Kasumi-1 (cell line): Measurements from ENCODE around the gene PLEKHA4.
"Not testable (repeated sequence)": the region's sequence is repeated elsewhere in the genome, so short reads cannot be mapped to it uniquely, and the experiment has no call there.

Source experiments
- DNase-seq, 2 experiments: peaks; one replicate each; lab custom pipeline; 2025; lab: John Stamatoyannopoulos, UW

Gene PLEKHA4

DNA sequence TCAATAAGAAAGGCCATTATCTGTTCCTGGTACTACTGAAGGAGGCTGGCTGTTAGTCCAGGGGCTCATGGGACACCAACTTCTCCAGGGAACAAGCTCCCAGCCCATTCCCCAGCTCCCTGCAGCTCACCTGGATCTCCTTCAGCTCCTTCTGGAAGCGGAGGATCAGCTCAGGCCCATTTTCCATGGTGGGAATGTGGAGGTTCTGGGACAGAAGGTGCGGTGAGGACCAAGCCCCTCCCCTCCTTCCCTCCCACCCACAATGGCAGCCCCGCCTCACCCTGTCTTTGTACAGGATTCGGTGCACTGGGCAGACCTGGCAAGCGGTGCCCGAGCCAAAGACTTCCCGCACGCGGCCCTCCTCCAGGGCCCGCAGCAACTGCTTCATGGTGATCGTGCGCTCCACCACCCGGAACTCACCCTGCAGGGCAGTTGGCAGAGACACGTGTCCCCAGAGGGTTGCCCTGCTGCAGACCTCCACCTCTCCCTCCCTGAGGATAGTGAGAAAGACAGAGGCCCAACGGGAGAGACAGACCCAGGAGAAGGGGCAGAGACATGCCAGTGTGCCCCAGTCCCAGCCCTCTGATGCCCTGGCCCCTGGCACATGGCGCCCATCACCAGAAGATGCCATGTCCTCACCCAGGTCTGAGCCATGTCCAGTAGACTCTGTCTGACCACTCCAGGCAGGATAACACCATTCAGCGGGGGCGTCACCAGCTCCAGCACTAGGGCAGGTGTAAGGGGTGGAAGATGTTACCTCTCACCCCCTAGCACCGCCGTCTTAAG is 71.9 kb downstream of the PLEKHA4 start:
- DNase-seq = no peak

DNA sequence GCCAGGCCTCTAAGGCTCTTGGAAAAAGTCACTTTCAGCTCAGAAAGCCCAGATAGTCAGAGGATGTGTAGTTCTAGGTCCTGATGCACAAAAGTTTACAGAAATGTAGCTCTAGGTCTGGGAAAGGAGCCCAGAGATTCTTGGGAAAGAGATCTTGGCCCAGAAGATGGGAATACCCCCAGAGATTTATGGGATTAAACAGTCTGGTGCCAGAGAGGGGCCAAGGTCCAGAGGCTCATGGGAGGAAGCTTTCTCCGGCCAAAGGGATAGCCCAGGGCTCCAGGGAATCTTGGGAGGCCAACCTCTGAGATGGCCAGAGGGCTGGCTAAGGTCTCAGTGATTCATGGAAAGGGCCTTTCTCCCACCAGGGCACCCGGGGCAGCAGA is 72.7 kb downstream of the PLEKHA4 start:
- DNase-seq = no peak

DNA sequence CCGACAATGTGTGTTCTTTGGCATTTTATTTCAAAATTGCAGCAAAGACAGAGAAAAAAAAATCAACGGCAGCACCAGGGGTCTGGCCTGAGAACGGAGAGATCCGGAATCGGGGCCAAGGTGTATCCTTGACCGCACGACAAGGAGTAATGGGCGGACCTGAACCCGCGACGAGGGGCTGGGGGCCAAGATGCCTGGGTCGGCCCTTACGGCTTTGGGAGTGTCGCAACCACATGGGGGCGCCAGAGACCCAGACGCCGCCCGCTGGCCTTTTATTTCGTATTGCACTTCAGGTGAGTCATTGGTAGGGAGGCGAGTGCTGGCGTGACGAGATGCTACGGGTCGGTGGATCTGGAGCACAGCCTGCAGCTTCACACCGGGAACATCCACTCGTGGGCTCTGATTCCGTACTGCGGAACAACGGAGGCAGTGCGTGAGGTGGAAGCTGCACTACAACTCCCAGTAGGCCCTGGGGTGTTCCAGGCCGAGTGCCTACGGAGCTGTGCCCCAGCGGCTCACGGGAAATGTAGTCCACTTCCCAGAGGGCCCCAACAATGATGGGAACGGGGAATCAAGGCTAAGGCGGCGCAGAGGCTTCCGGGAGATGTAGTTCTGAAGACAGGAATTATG is 73.2 kb downstream of the PLEKHA4 start:
- DNase-seq = peak; percentile 89 to 94

DNA sequence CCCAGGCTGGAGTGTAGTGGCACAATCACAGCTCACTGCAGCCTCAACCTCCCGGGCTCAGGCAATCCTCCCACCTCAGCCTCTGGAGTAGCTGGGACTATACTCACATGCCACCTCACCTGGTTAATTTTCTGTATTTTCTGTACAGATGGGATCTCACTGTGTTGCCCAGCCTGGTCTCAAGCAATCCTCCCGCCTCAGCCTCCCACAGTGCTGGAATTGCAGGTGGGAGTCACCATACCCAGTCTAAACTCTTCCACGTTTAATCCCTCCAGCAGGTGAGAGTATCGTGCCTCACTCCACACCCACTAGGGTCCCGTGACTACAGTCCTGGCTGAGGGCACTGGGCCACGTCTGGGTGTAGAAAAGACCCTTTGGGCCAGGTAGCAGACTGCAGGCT is 74.1 kb downstream of the PLEKHA4 start:
- no peak for DNase-seq

DNA sequence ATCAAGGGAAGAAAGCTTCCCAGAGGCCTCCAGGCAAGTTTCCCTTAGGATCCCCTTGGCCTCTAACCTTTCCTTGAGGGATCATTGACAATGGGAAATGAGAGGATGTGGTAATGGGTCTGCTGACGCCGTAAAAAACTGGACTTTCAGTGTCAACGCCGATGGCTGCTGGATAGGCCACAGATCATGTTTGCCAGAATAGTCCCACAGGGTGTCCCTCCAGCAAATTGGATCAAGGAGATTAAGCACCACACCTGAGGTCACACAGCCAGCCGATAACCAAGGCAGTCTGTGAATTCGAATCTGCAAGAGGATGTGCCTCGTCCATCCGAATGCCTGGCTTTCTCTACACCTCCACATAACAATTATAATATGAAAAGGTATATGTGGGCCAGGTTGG is 75.1 kb downstream of the PLEKHA4 start:
- no peak for DNase-seq

DNA sequence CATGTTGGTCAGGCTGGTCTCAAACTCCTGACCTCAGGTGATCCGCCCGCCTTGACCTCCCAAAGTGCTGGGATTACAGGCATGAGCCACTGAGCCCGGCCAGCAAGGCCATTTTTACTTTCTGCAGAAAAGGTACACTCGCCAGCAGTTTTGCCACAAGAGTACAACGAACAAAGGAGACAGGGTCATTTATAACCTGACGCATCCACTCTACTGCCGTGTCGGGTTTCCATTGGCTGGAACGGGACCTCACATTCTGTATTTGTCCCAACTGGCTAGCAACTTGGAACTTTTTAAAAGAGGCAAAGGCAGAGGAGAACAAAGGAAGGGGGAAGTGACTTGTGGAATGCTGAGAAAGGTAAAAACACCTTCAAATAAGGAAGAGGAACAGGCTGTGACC is 81.1 kb downstream of the PLEKHA4 start:
- DNase-seq = not testable (repeated sequence)
